RPMI8226 (cell line): ENCODE data around the gene LRP1-AS.

Experiments
- DNase-seq: peaks from one replicate; pipeline ENCODE4 v3.0.0-alpha.2; 2015

LRP1-AS gene

DNA sequence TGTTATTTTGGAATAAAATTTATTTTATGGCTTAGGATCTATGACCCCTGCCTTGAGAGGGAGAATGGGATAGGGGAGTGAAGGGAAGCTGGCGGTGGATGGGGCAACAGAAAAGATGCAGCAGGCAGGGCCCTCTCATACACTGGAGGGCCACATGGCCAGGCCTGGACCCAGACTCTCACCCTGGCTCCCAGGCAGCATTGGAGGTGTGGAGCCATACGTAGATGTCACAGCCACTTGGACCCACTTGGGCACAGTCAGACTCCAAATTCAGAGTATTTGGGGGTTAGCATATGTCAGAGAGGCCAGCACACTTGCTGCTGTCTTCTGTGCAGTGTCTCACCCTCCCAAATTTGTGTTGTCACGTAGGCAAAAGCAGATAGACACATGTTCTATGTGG is 52.0 kb downstream of the LRP1-AS start:
- DNase-seq = no peak
